SU-DHL-6 (cell line): ENCODE results near the gene C5orf58.

Experiments used
- CTCF ChIP-seq: fragments of 200-600 bp; sonication (generic); IDR thresholded peaks from one replicate; pipeline ENCODE4 v1.5.1; 2017; ENCODE audit warnings: antibody characterized with exemption, mild to moderate bottlenecking, low read length, moderate library complexity; ENCODE audit not compliant: insufficient read depth, poor library complexity, severe bottlenecking
- EZH2phosphoT487 ChIP-seq: fragments of 200-600 bp; sonication (generic), shearing (Covaris generic); conservative IDR thresholded peaks from 2 replicates; pipeline ENCODE4 v1.6.1; 2018; ENCODE audit warnings: mild to moderate bottlenecking, antibody characterized with exemption, low read length, moderate library complexity, mixed read lengths

DNA sequence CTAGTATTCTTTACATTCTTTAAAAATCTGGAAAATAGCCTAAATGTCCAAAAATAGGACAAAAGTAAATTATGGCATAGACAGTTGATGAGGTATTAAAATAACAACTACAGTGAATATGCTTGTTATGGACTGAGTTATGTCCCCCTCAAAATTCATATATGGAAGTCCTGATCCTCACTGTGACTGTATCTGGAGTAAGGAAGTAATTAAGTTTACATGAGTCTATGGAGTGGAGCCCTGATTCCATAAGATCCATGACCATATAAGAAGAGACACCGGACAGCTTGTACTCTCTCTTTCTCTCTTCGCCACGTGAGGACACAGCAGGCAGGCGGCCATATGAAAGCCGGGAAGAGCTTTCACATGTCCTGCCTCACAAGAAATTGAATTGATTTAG is 28.6 kb upstream of the C5orf58 start:
- no peak for TF ChIP-seq EZH2phosphoT487
- no peak for TF ChIP-seq CTCF
